ENCODE measurements around the gene CD44. TPM values are rescaled to one million over a fixed set of nuclear protein-coding genes. Genes with fewer than 3 reads are reported as not detected.

The CD44 gene
- total RNA-seq, 1 experiment from 2014 or later: 61.4 TPM

- no peak overlapping the region for H3K27ac Mint-ChIP-seq (ENCODE audit: unreplicated experiment)
- H3K4me3 ChIP-seq (ENCODE audit: low read depth, low read length): no peak overlapping the region
- POLR2A ChIA-PET: no interaction called here
- H3K27me3 ChIP-seq (replicated peaks; ENCODE audit: control insufficient read depth, insufficient read depth, low read length): no peaks in the 10 kb centered on the region
- no TSS peak for BruUV-seq (replicated peaks)
- CTCF ChIA-PET: no interaction called here
- no peaks in the 10 kb centered on the region; the same call in 1 of the 2 replicates for H3K36me3 ChIP-seq (ENCODE audit: control insufficient read depth, insufficient read depth, low read length)
- H3K4me1 Mint-ChIP-seq (ENCODE audit: low read depth, unreplicated experiment): peaks cover 7% of the 10 kb centered on the region
- no peaks in the 10 kb centered on the region for H3K9me3 Mint-ChIP-seq (ENCODE audit: unreplicated experiment)
- no peaks in the 10 kb centered on the region for H3K27me3 Mint-ChIP-seq (ENCODE audit: insufficient read depth, unreplicated experiment)
- TF ChIP-seq CTCF (IDR thresholded peaks at IDR 0.05; ENCODE audit: insufficient read depth in 1 of 2, low read depth in 1 of 2, low read length in 1 of 2, severe bottlenecking in 1 of 2, unreplicated experiment in 1 of 2): no peak
- H3K36me3 Mint-ChIP-seq (ENCODE audit: insufficient read depth, unreplicated experiment): peaks cover 10% of the 10 kb centered on the region
- intact Hi-C loops (cut with micrococcal nuclease; ENCODE audit: unreplicated experiment): no loop called here
- no peak for DNase-seq
- H3K9me3 ChIP-seq: no peaks in the 10 kb centered on the region; the same call in 1 of the 2 replicates
- peaks cover 41% of the 10 kb centered on the region for H3K4me1 ChIP-seq
- H3K4me3 Mint-ChIP-seq (ENCODE audit: unreplicated experiment): no peak overlapping the region
Measured at GRCh38 chr11:35168671-35169070, 29.7 kb downstream of the CD44 start.

- no peaks in the 10 kb centered on the region; the same call in 1 of the 2 replicates for H3K36me3 ChIP-seq (ENCODE audit: control insufficient read depth, insufficient read depth, low read length)
Measured at GRCh38 chr11:35169112-35169511, 30.1 kb downstream of the CD44 start.

GRCh38 chr11:35169754-35170153 is 30.8 kb downstream of the CD44 start:
- no peaks in the 10 kb centered on the region for H3K27me3 ChIP-seq (replicated peaks; ENCODE audit: control insufficient read depth, insufficient read depth, low read length)
- no peak for TF ChIP-seq CTCF (IDR thresholded peaks at IDR 0.05; ENCODE audit: insufficient read depth in 1 of 2, low read depth in 1 of 2, low read length in 1 of 2, severe bottlenecking in 1 of 2, unreplicated experiment in 1 of 2)
- no peak overlapping the region for H3K27ac Mint-ChIP-seq (ENCODE audit: unreplicated experiment)
- intact Hi-C loops (cut with micrococcal nuclease; ENCODE audit: unreplicated experiment): loop anchor here (5.0 kb wide), 1 partner anchor 223 kb away; no protein-coding TSS in a partner anchor
- H3K9me3 Mint-ChIP-seq (ENCODE audit: unreplicated experiment): no peaks in the 10 kb centered on the region
- peaks cover 52% of the 10 kb centered on the region for H3K4me1 ChIP-seq
- H3K27me3 Mint-ChIP-seq (ENCODE audit: insufficient read depth, unreplicated experiment): no peaks in the 10 kb centered on the region
- no TSS peak for BruUV-seq (replicated peaks)
- no peak for DNase-seq
- peaks cover 10% of the 10 kb centered on the region for H3K36me3 Mint-ChIP-seq (ENCODE audit: insufficient read depth, unreplicated experiment)
- H3K36me3 ChIP-seq (ENCODE audit: control insufficient read depth, insufficient read depth, low read length): no peaks in the 10 kb centered on the region; the same call in 1 of the 2 replicates
- H3K4me3 Mint-ChIP-seq (ENCODE audit: unreplicated experiment): no peak overlapping the region
- H3K9me3 ChIP-seq: no peaks in the 10 kb centered on the region; the same call in 1 of the 2 replicates
- ChIA-PET CTCF (no interaction called here), POLR2A (no interaction called here)
- H3K4me1 Mint-ChIP-seq (ENCODE audit: low read depth, unreplicated experiment): peaks cover 10% of the 10 kb centered on the region
- H3K4me3 ChIP-seq (ENCODE audit: low read depth, low read length): no peak overlapping the region

More at GRCh38 chr11:35169112-35169511, 30.1 kb downstream of the CD44 start:
- POLR2A ChIA-PET: no interaction called here
- Mint-ChIP-seq H3K4me3 (ENCODE audit: unreplicated experiment) (no peak overlapping the region), H3K27me3 (ENCODE audit: insufficient read depth, unreplicated experiment) (no peaks in the 10 kb centered on the region), H3K27ac (ENCODE audit: unreplicated experiment) (no peak overlapping the region), H3K36me3 (ENCODE audit: insufficient read depth, unreplicated experiment) (peaks cover 10% of the 10 kb centered on the region), H3K4me1 (ENCODE audit: low read depth, unreplicated experiment) (peaks cover 7% of the 10 kb centered on the region), H3K9me3 (ENCODE audit: unreplicated experiment) (no peaks in the 10 kb centered on the region)
- no peak for TF ChIP-seq CTCF (IDR thresholded peaks at IDR 0.05; ENCODE audit: insufficient read depth in 1 of 2, low read depth in 1 of 2, low read length in 1 of 2, severe bottlenecking in 1 of 2, unreplicated experiment in 1 of 2)
- DNase-seq: no peak
- peaks cover 46% of the 10 kb centered on the region for H3K4me1 ChIP-seq
- H3K4me3 ChIP-seq (ENCODE audit: low read depth, low read length): no peak overlapping the region
- no TSS peak for BruUV-seq (replicated peaks)
- intact Hi-C loops (cut with micrococcal nuclease; ENCODE audit: unreplicated experiment): no loop called here
- H3K27me3 ChIP-seq (replicated peaks; ENCODE audit: control insufficient read depth, insufficient read depth, low read length): no peaks in the 10 kb centered on the region
- CTCF ChIA-PET: no interaction called here
- no peaks in the 10 kb centered on the region; the same call in 1 of the 2 replicates for H3K9me3 ChIP-seq

Measured in Caco-2 (cell line).